D721Med (cell line): ENCODE data around the gene RICTOR.

Experiments used
- DNase-seq: peaks from one replicate; pipeline ENCODE4 v3.0.0; 2011; ENCODE audit warnings: low spot score; ENCODE audit not compliant: insufficient read length
- FAIRE-seq: peaks from 2 replicates; lab custom pipeline; 2011; peaks lifted over from hg19 to GRCh38; lab: Jason Lieb, UNC
- CTCF ChIP-seq: IDR thresholded peaks from 2 replicates; pipeline ENCODE4 v1.5.1; 2012; ENCODE audit warnings: mild to moderate bottlenecking, control low read depth; ENCODE audit not compliant: insufficient read depth; ENCODE audit errors: missing control alignments

The RICTOR gene

GRCh38 chr5:39080597-39081204, 6.5 kb upstream of the RICTOR start:
- DNase-seq (peak; percentile 20), FAIRE-seq (peak; percentile 63)
- peak; percentile 57 for TF ChIP-seq CTCF

- DNase-seq (no peak), FAIRE-seq (no peak)
- TF ChIP-seq CTCF = no peak
Observed at GRCh38 chr5:39080168-39080567, 6.0 kb upstream of the RICTOR start.

- TF ChIP-seq CTCF = no peak
- FAIRE-seq (no peak), DNase-seq (no peak)
Observed at GRCh38 chr5:39079147-39079546, 4.9 kb upstream of the RICTOR start.

GRCh38 chr5:39076757-39077728, 2.8 kb upstream of the RICTOR start:
- no peak for TF ChIP-seq CTCF
- DNase-seq (no peak), FAIRE-seq (no peak)

- FAIRE-seq = no peak
- TF ChIP-seq CTCF = no peak
Observed at GRCh38 chr5:39076101-39076756, 2.0 kb upstream of the RICTOR start.

GRCh38 chr5:39073767-39074016, 507 bp downstream of the RICTOR start:
- no peak for DNase-seq
- no peak for FAIRE-seq
- no peak for TF ChIP-seq CTCF

More at GRCh38 chr5:39076101-39076756, 2.0 kb upstream of the RICTOR start:
- no peak for DNase-seq
